Nephron (organoid): ENCODE data around the gene ISCU.

Experiments
- H3K27ac Mint-ChIP-seq, 3 experiments: 2 replicates each; pipeline ENCODE4 v1.8.0; 2020; ENCODE audit warnings: mixed read lengths in 3 of 3, mild to moderate bottlenecking in 2 of 3, moderate library complexity in 1 of 3
- H3K27me3 Mint-ChIP-seq: 2 replicates; pipeline ENCODE4 v1.8.0; 2021; ENCODE audit warnings: low read depth, mild to moderate bottlenecking, moderate library complexity, mixed read lengths
- H3K36me3 Mint-ChIP-seq: 2 replicates; pipeline ENCODE4 v1.8.0; 2020; ENCODE audit warnings: low read depth, mixed read lengths
- H3K4me1 Mint-ChIP-seq: 2 replicates; pipeline ENCODE4 v1.8.0; 2020; ENCODE audit warnings: mixed read lengths
- H3K4me3 Mint-ChIP-seq, 3 experiments: 2 replicates each; pipeline ENCODE4 v1.8.0; 2020; ENCODE audit warnings: mild to moderate bottlenecking in 3 of 3, mixed read lengths in 3 of 3, moderate library complexity in 2 of 3
- H3K9me3 Mint-ChIP-seq: 2 replicates; pipeline ENCODE4 v1.8.0; 2020; ENCODE audit warnings: mixed read lengths
- TF ChIP-seq, protein P1 (sequence below), 3 experiments: fragments of 200-600 bp; sonication (generic); IDR thresholded peaks; one replicate each; pipeline ENCODE4 v1.5.0; 2021; ENCODE audit warnings: antibody characterized with exemption in 3 of 3; ENCODE audit not compliant: unreplicated experiment in 3 of 3

ISCU gene

DNA sequence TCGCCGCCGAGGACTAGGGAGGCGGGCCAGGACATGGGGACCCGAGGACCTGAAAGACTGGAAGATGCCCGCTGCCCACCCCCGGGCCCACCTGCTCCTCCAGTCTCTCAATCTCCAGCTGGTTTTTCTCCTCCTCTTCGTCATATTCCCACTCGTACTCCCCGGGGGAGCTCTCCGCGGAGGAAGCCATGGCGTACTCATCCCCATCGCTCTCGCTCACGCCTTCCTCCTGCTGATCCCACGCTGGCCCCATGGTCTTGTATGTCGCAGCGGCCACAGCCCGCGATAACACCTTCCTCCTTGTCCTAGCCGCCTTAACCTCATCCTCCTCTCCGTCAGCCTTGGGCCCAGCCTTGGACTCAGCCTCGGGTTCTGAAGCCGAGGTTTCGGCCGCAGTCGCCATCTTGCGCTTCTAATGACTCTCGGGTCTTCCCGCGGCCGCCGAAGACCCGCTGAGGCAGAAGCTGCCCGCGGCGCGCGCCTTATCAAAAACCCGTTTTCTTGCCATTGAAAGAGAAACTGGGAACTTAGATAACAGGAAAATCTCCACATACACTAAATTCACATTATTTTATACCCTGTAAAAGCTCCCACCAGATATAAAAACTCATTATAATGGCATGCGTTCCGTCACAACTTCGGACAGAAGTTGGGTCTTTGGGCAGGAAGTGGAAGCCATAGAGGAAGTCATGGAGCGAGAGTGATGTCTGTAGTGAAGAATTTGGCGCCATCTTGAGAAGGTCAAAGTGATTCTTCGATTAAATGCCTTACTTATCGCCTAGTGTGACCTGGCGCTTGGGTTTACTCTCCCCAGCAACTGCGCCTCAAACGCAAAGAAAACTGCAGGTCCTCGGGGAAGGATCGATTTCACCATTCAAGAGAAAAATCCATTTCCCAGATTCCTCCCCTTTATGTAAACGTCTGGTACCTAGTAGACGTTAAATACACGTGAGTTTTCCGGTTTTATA lies 1.4 kb upstream of the ISCU start, which contains the start of gene SART3:
Gene SART3, minus strand, starts transcription at position 422 of the 968 bp plus-strand sequence. Its CDS starts 19 bp downstream, at position 403.
- Mint-ChIP-seq H3K4me1 (peaks cover 58% of the 10 kb centered on the region), H3K27me3 (no peaks in the 10 kb centered on the region), H3K9me3 (no peaks in the 10 kb centered on the region), H3K4me3 (peak within 1 kb of the TSS; percentile 97 to 100 (median 100)), H3K27ac (peak within 1 kb of the TSS; percentile 98 to 99 (median 99)), H3K36me3 (peaks cover 20% of the 10 kb centered on the region)
- TF ChIP-seq, protein P1, sequence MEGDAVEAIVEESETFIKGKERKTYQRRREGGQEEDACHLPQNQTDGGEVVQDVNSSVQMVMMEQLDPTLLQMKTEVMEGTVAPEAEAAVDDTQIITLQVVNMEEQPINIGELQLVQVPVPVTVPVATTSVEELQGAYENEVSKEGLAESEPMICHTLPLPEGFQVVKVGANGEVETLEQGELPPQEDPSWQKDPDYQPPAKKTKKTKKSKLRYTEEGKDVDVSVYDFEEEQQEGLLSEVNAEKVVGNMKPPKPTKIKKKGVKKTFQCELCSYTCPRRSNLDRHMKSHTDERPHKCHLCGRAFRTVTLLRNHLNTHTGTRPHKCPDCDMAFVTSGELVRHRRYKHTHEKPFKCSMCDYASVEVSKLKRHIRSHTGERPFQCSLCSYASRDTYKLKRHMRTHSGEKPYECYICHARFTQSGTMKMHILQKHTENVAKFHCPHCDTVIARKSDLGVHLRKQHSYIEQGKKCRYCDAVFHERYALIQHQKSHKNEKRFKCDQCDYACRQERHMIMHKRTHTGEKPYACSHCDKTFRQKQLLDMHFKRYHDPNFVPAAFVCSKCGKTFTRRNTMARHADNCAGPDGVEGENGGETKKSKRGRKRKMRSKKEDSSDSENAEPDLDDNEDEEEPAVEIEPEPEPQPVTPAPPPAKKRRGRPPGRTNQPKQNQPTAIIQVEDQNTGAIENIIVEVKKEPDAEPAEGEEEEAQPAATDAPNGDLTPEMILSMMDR (IDR thresholded peaks at IDR 0.05; ENCODE audit: unreplicated experiment in 3 of 3), result no peak

DNA sequence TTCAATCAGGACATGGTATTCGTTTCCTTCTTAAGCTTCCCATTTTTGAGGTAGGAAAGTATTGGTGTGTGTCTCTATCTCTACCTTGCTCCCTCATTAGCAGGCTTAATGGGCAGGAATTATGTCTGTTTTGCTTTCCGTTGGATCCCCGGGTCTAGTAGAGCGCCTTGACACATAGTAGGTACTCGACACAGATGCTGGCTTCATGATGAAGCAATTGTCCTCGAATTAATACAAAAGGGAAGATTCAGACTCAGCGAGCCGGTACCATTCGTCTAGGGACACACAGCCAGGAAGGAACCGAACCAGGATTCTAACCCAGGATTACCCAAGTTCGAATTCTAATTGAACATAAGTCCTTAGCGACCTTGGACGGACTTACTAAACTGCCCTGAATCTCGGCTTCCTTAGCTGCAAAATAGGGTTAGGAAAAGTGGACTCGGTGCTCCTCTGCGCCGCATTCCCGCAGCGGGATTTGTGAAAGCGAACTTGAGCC lies 496 bp upstream of the ISCU start:
- Mint-ChIP-seq H3K4me1 (peaks cover 53% of the 10 kb centered on the region), H3K27me3 (no peaks in the 10 kb centered on the region), H3K4me3 (peak overlapping the region; percentile 97 to 100 (median 100)), H3K27ac (peak overlapping the region; percentile 98 to 99 (median 99)), H3K36me3 (peaks cover 24% of the 10 kb centered on the region), H3K9me3 (no peaks in the 10 kb centered on the region)
- TF ChIP-seq, protein P1 (IDR thresholded peaks at IDR 0.05; ENCODE audit: unreplicated experiment in 3 of 3), result no peak

DNA sequence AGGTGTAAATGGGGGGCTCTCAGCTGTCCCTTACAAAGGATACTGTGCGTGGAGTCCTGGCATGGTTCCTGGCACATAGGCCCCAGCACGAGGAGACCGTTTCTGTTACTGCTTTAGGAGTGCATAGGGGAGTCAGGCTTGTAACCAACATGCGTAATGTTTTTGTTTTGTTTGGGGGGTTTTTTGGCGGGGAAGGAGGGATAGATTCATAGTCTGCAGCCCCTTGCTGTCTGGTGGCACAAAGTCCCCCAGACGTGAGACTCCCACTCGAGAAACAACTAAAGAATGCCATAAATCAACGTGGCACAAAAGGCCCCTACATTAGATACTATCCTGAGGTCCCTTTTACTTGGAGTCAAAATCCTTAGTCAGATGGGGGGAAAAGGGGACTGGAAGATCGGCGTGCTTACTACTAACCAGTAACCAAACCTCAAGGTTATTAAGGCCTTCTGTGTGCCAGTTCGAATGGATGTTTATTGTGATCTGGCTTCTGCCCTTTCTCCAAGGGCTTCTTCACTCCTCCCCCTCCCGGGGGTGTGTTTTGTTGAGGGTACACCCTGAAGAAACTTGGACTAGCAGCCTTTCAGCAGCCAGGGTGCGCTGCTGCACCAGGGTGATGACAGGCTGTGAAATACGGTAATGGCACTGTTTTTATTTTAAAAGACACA lies 874 bp downstream of the ISCU start:
- H3K36me3 Mint-ChIP-seq, result peaks cover 27% of the 10 kb centered on the region
- H3K27ac Mint-ChIP-seq, result peak overlapping the region; percentile 93 to 99 (median 98)
- H3K4me3 Mint-ChIP-seq, result peak overlapping the region; percentile 97 to 100 (median 100)
- no peaks in the 10 kb centered on the region for H3K9me3 Mint-ChIP-seq
- TF ChIP-seq, protein P1 (IDR thresholded peaks at IDR 0.05; ENCODE audit: unreplicated experiment in 3 of 3), result peak; percentile 84 to 87 (median 85)
- H3K4me1 Mint-ChIP-seq, result peaks cover 57% of the 10 kb centered on the region
- H3K27me3 Mint-ChIP-seq, result no peaks in the 10 kb centered on the region

DNA sequence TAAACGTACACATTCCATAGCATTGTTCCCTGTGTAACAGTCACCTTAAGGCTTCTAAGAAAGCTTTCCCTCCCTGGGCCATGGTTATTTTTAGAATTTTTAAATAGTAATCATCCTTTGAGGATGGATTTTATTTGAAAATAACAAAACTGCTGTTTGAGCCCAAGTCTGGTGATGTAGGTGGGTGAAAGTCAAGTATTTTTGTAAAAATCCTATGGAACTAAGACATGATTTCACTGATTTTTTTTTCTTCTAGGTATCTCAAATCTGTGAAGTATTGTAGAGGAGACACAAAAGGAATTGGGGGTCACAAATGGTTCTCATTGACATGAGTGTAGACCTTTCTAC lies 1.4 kb downstream of the ISCU start:
- H3K27me3 Mint-ChIP-seq, result no peaks in the 10 kb centered on the region
- H3K9me3 Mint-ChIP-seq, result no peaks in the 10 kb centered on the region
- H3K4me1 Mint-ChIP-seq, result peaks cover 60% of the 10 kb centered on the region
- H3K36me3 Mint-ChIP-seq, result peaks cover 29% of the 10 kb centered on the region
- peak overlapping the region; percentile 97 to 100 (median 100) for H3K4me3 Mint-ChIP-seq
- H3K27ac Mint-ChIP-seq, result peak overlapping the region; percentile 93 to 99 (median 98)
- TF ChIP-seq, protein P1 (IDR thresholded peaks at IDR 0.05; ENCODE audit: unreplicated experiment in 3 of 3), result no peak

DNA sequence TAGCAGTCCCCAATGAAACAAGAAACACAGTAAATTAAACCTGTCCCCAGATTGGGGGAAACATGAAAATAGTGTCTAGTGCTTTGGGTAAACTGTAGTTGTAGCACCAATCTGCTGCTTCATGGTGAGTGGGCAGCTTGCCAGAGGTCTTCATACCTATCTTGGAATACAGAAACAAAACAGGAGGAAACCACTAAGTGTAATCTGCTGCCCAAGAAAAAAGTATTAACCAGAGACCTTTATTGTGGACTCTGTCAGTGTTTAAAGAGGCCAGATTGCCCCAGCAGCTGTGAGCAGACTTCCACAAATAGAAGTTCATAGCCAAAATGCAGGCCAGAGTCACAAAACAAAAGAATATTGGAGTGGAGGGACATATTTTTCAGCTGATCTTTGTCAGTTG lies 2.3 kb downstream of the ISCU start:
- Mint-ChIP-seq H3K27me3 (no peaks in the 10 kb centered on the region), H3K36me3 (peaks cover 36% of the 10 kb centered on the region), H3K27ac (no peak overlapping the region), H3K9me3 (no peaks in the 10 kb centered on the region), H3K4me3 (peak overlapping the region in 1 of 3 experiments; percentile 70), H3K4me1 (peaks cover 61% of the 10 kb centered on the region)
- TF ChIP-seq, protein P1 (IDR thresholded peaks at IDR 0.05; ENCODE audit: unreplicated experiment in 3 of 3), result no peak
